AG04450 (cell line): ENCODE data around the gene TAS1R1. TPM values are rescaled to one million over a fixed set of nuclear protein-coding genes. Genes with fewer than 3 reads are reported as not detected.

ENCODE experiments used
- CTCF ChIA-PET: fragments of 300-600, 350-600 bp; formaldehyde crosslinking; extraction: SDS; loops from one replicate; lab custom pipeline; 2022; ENCODE audit warnings: antibody characterized with exemption, inconsistent platforms; lab: Charles Lee
- POLR2A ChIA-PET: fragments of 350-600 bp; formaldehyde crosslinking; extraction: SDS; loops from one replicate; lab custom pipeline; 2021; ENCODE audit warnings: antibody characterized with exemption, inconsistent platforms; lab: Yijun Ruan, JAX
- DNase-seq: peaks from one replicate; pipeline ENCODE4 v3.0.0-alpha.2; 2011; ENCODE audit warnings: low read depth, low spot score
- H3K27ac ChIP-seq: one replicate; pipeline ENCODE4 v1.5.1; 2012; ENCODE audit warnings: low read depth, low read length, control low read depth
- H3K27me3 ChIP-seq: one replicate; pipeline ENCODE4 v1.6.0; 2012; ENCODE audit warnings: low read length; ENCODE audit not compliant: control insufficient read depth, insufficient read depth
- H3K4me3 ChIP-seq: 2 replicates; pipeline ENCODE4 v1.5.1; 2011; ENCODE audit warnings: mild to moderate bottlenecking, low read depth, low read length, control low read depth
- H3K9me3 ChIP-seq: 2 replicates; pipeline ENCODE4 v1.5.1; 2012; ENCODE audit warnings: low read length; ENCODE audit not compliant: control insufficient read depth, insufficient read depth
- CTCF ChIP-seq: IDR thresholded peaks from 2 replicates; pipeline ENCODE4 v1.5.1; 2011; ENCODE audit warnings: low read depth, low read length, control low read depth, inconsistent platforms
- polyA plus RNA-seq: library from polyadenylated mRNA; depleted of rRNA; stranded (reverse); fragments of >200 nt; gene quantifications from 2 replicates; pipeline ENCODE4 v1.2.3, GENCODE V29; 2011

The TAS1R1 gene
- polyA plus RNA-seq, 1 experiment, result 0.05 TPM

- no peak overlapping the region for H3K27ac ChIP-seq
- no peak overlapping the region for H3K4me3 ChIP-seq
- no peak for TF ChIP-seq CTCF
- ChIA-PET CTCF (interaction anchor here (1.7 kb wide), 1 partner anchor 10 kb away, joined by 8 read pairs; no protein-coding TSS in a partner anchor), POLR2A (no interaction called here)
- no peaks in the 10 kb centered on the region for H3K9me3 ChIP-seq
- peaks cover 2% of the 10 kb centered on the region for H3K27me3 ChIP-seq
- no peak for DNase-seq
These were observed 41.7 kb upstream of the TAS1R1 start for GRCh38 chr1:6513320-6513801.

DNA sequence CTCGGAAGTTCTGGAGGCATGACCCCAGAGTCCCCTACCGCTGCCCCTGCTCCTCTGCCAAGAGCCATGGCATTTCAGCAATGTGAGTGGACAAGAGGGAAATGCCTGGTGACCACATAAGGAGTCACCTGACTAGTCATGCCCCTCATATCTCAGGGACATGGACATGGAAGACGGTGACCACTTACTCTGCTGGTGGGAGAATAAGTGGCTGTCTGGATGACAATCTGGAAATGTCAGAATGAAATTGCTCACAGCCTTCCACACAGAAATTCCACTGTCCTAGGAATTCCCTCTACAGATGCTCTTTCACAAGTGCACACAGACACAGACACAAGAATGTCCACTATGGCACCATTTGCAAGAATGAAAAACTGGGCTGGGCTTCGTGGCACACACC lies 39.3 kb upstream of the TAS1R1 start:
- DNase-seq, result no peak
- no peak for TF ChIP-seq CTCF
- Histone ChIP-seq H3K4me3 (no peak overlapping the region), H3K9me3 (no peaks in the 10 kb centered on the region), H3K27me3 (no peaks in the 10 kb centered on the region), H3K27ac (peak overlapping the region; percentile 31)
- ChIA-PET POLR2A (no interaction called here), CTCF (interaction anchor here (2.4 kb wide), 1 partner anchor 26 kb away, joined by 8 read pairs; no protein-coding TSS in a partner anchor)

DNA sequence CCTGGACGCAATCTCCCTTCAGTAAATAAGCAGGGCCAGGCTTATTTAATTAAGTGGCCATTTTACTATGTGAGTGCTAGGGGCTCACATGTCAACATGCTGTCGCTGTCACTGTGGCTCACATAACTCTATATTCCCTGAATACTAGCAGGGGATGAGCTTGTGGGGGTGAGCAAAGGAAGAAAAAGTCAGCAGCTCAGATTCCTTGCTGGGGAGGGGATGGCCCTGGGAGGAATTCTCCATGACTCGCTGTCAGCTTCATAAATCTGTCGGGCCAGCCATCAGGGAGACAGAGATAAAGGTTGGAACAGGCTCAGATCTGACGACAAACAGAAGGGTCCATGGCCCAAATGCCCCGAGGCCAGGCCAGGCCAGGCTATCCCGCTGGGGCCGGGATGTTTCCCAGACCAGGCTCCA lies 37.7 kb upstream of the TAS1R1 start:
- no peak overlapping the region for H3K27ac ChIP-seq
- DNase-seq, result no peak
- no peak overlapping the region for H3K4me3 ChIP-seq
- no peak for TF ChIP-seq CTCF
- CTCF ChIA-PET, result interaction anchor here (2.4 kb wide), 1 partner anchor 27 kb away, joined by 8 read pairs; no protein-coding TSS in a partner anchor
- no peaks in the 10 kb centered on the region for H3K27me3 ChIP-seq
- POLR2A ChIA-PET, result no interaction called here
- H3K9me3 ChIP-seq, result no peaks in the 10 kb centered on the region

- TF ChIP-seq CTCF, result no peak
- no peak overlapping the region for H3K4me3 ChIP-seq
- H3K27me3 ChIP-seq, result no peaks in the 10 kb centered on the region
- ChIA-PET POLR2A (no interaction called here), CTCF (interaction anchor here (2.5 kb wide), 1 partner anchor 30 kb away, joined by 6 read pairs; no protein-coding TSS in a partner anchor)
- H3K27ac ChIP-seq, result no peak overlapping the region
- no peaks in the 10 kb centered on the region for H3K9me3 ChIP-seq
- DNase-seq, result no peak
These were observed 35.6 kb upstream of the TAS1R1 start for GRCh38 chr1:6519491-6519934.

DNA sequence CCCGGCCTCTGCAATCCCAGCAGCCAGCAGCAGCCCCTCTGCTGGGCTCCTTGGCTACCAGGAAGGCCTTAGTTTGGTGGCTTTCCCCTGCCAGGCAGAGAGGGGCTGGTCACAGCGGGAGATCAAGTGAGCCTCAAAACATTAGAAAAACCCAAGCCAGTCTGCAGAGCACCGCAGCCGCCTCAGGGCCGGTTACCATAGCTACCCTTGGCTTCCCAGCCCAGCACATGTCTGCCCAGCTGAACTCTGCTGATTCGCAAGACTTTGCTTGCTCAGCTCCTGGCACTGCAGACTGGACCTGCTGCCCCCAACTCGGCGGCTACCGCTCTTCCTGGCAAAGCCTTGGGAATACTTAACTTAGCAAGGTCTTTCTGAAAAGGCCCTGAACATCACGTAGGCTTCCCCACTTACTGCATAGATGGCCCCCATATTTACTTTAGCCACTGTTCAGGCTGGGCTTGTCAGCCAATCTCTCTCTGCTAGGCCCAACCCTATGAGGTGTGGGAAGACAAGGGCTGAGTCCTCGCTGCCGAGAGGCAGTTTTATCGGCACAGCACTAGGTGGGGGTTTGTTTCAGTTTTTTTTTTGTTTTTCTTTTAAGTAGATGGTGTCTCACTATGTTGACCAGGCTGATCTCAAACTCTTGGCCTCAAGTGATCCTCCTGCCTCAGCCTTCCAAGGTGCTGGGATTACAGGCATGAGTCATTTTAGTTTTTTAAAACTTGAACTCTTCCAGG lies 35.0 kb upstream of the TAS1R1 start:
- ChIA-PET CTCF (interaction anchor here (0.6 to 2.5 kb wide), 3 partner anchors 30 to 101 kb away, joined by 5 to 9 read pairs (median 6); no protein-coding TSS in a partner anchor), POLR2A (no interaction called here)
- Histone ChIP-seq H3K27me3 (no peaks in the 10 kb centered on the region), H3K4me3 (no peak overlapping the region), H3K9me3 (no peaks in the 10 kb centered on the region), H3K27ac (no peak overlapping the region)
- DNase-seq, result peak; percentile 46
- TF ChIP-seq CTCF, result no peak
